Occipital lobe (tissue), 2 donors: ENCODE measurements around the gene ZNF462. TPM values are rescaled to one million over a fixed set of nuclear protein-coding genes. Genes with fewer than 3 reads are reported as not detected.
"Not testable (repeated sequence)": the region's sequence is repeated elsewhere in the genome, so short reads cannot be mapped to it uniquely, and the experiment has no call there.

Experiments used
- DNase-seq: peaks from one replicate; lab custom pipeline; 2025; lab: John Stamatoyannopoulos, UW
- total RNA-seq: library from RNA; depleted of rRNA; stranded (reverse); fragments of >200 nt; gene quantifications from one replicate; pipeline ENCODE4 v1.2.3, GENCODE V29; 2014

The ZNF462 gene
- total RNA-seq, 1 donor from 2014 or later: 163 TPM

DNA sequence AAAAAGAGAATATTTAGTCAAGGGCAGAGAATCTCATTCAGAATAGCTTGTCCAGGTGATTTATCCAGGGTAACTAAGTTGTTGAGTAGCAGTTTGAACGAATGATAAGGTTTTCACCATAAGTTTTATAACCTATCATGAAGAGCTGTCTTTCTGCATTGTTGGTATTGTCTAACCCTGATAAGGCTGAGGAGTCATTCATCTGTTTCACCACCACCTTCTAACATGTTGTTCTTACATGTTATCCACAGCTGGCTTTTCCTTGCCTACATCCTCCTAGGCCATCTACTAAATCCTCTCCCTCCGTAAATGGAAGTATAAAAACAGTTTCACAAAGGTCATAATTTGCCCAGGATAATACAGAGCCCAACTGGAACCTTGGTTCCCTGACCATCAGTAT lies 24.1 kb downstream of the ZNF462 start:
- DNase-seq: no peak

- no peak for DNase-seq
Observed at GRCh38 chr9:106889061-106889590, 26.2 kb downstream of the ZNF462 start.

DNA sequence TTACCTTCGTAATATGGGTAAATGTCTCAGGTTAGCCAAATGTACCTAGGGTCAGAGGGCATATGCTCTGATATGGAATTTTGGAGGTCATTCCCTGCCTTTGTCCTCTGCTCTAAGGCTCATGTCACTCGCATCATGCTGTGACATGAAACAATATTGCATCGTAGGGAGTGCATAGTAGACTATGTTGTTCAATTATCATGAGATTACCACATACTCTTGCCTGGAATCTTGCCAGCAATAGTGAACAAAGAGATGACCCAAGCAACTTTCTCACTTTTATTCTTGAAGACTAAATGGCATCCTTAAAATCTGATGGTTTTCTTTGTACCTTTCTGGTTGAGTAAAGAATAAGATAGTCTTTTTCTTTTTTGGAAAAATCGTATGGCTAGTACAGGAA lies 27.6 kb downstream of the ZNF462 start:
- no peak for DNase-seq

DNA sequence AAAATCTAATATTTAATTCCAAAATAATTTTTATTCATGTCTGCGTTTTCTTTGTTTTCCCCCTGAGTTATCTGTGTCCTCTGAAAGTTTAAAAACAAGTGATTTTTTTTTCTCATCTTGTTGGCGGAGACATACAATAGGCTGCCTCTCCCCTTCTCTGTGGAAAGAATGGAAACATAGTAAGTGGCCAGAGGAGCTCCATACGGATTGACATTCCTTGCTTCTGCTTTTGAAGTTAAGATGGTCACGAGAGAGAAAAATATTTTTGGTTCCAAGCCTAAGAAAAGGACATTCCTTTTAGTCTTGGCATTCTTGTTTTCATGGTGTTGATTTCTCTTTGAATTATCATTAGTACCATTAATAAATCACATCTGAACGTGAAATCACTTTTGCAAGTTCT lies 28.3 kb downstream of the ZNF462 start:
- DNase-seq: no peak

GRCh38 chr9:106892632-106893031 lies 29.7 kb downstream of the ZNF462 start:
- DNase-seq: no peak

DNA sequence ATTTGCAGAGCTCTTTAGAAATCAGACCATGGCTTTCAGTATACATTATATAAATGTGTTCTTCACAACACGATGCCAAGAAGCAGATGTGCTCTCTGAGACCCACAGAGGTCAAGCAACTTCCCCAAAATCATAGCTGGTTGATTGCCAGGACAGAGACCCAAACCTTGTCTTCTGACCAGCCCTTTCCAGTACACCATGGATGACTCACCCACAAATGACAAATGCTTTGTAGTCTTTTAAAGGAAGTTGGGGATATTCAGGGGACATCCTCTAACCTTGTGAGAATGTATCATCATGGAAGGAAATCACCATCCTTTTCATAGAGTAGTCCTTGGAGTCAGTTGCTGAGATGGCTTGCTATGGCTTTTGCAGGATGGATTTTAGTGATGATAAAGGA lies 30.1 kb downstream of the ZNF462 start:
- no peak for DNase-seq

DNA sequence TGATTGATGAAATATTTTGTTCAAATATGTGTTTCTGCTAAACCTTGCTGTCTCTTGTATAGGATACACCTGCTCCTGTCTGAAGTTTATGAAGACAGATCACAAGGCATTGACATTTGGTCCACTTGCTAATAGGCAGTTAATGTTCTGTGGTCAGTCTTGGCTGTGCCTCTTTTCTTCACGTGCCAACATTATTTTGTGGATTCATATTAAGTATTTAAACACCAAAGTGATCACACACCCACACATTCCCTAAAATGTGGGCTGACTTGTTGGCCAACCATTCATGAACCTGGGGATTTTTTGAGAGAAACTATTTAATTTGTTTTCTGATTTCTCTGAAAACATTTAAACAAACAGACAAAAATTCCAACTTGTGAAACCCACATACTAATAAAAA lies 33.7 kb downstream of the ZNF462 start:
- no peak for DNase-seq

DNA sequence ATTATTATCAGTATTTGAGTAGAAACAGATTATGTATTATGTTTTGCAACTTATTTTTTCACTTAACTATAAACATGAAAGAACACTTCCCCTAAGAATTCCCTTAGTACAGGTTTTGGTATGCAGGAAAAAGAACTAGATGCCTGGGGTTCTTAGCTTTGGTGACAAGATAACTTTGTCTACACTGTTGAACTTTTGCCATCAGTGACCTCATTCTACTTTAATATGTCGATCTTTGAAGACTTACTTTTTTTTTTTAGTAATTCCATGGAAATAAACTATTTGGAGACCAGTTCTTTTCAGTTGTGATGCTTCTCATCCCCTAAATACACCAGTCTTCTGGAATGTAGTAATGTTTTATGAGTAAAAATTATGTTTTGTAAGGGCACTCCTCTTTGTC lies 34.3 kb downstream of the ZNF462 start:
- no peak for DNase-seq

DNA sequence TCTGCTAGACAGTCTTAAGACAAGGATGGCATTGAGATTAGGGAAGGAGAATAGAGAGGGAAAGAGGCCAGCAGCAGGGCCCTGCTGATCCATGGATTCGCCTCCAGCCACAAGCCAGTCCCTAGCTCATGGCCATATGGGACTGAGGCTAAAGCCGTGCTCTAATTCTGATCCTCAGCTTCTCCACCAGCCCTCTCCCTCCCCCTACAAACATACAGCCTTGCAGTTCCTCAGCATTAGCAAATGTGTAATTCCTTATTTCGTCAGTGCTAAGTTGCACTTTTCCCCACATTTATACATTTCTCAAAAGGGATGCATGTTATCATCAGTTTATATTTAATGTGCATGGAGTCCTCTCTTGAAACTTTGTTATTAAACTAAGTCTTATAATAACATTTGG lies 34.8 kb downstream of the ZNF462 start:
- no peak for DNase-seq

DNA sequence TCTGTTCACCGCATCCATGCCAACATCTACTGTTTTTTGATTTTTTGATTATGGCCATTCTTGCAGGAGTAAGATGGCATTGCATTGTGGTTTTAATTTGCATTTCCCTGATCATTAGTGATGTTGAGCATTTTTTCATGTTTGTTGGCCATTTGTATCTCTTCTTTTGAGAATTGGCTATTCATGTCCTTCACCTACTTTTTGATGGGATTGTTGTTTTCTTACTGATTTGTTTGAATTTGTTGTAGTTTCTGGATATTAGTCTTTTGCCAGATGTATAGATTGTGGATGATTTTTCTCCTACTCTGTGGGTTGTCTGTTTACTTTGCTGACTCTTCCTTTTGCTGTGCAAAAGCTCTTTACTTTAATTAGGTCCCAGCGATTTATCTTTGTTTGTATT lies 37.6 kb downstream of the ZNF462 start:
- DNase-seq: not testable (repeated sequence)

- DNase-seq: no peak
Observed at GRCh38 chr9:106906129-106906528, 43.2 kb downstream of the ZNF462 start.

DNA sequence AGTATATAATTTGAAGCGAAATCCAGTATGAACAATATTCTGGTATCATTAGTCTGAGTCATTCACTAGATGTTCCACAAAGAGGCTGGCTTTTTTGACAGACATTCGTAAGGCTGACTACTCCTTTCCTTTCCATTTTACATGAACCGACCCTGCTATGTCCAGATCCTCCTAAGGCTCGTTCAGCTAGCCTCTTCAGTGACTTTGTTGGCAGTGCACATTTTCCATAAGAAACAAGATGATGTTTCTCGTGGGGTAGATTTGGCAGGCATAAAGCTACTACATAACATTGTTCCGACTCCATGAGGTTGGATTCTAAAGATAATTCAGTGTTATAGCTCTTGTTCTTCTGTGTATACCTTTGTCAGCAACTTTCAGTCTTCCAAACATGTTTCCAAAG lies 49.0 kb downstream of the ZNF462 start:
- DNase-seq: no peak

DNA sequence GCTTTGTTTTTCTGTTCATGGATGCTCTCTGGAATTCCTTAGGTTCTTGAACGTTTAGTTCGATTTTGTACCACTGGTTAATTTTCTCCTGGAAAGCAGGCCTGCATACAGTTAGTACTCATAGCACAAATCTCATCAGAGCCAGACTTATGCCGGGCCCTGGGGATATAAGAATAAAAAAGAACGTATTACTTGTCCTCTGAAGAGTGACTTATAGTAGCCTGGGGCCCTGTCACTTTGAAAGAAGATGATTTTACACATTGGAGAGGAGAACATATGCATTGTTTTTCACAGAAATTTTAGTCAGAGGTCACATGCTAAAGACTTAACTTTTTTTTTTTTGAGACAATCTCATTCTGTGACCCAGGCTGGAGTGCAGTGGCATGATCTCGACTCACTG lies 50.3 kb downstream of the ZNF462 start:
- no peak for DNase-seq

- no peak for DNase-seq
Observed at GRCh38 chr9:106915851-106916250, 52.9 kb downstream of the ZNF462 start.

DNA sequence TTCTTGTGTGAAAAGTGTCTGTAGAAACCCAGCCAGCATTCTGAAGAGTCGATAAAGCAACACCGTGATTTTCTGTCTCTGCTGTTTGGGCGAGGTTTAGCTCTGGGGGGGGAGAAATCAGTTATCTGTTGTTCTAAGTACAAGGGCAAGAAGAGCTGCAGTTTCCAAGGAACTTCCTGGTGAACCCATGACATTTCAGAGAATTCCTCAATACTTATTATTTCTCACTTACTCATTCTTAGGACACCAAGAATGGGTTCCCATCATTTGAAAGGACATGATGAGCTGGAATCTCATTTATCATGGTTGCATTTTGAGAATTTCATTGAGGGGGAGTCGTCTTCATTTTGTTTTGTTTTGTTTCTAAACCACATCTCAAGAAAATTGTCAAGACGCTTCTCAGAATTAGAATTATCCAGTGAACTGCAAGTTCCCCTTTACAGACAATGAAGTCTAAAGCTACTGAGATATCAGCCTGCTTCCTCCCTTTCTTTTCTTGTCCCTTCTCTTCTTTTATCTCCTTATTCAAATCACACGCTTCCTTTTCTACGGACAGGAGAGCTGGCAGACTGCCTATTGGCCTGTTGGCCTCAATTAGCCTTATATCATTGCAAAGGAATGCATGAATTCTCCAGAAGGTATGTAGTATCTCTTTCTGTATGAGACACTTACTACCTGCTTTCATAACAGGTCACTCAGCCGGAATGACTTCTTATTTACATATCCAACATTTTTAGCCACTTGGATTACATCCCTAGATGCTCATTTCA lies 53.7 kb downstream of the ZNF462 start:
- DNase-seq: no peak

DNA sequence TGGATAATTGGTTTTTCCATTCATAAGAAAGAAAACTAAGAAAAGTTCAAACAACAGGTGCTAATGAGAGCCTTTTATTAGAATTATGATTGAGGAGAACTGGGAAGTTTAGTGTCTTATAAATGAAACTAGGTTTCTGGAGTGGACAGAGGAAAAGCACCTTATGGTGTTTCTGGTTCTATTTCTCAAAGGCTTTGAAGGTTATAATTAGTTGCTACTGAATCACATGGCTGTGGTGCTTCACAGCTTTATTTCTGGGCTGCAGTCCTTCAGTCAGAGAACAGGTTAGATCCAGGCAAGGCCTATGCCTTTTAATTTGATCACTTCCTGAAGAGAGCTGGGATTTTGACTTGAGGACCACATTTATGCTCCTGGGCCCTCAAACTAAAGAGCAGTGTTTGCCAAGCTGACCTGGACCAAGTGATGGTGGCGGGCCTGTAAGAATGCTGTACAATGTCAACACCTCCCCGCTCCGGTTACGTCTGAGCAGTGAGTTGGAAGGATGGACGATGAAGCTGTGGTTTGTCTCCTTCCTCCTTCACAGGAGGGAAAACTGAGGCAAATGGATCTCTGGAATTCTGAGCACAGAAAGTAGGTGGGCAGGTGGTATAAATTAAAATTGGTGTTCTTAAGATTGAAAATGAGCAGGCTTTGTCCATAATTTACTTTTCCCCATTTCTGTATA lies 56.0 kb downstream of the ZNF462 start:
- no peak for DNase-seq

- no peak for DNase-seq
Observed at GRCh38 chr9:106920091-106920490, 57.1 kb downstream of the ZNF462 start.

DNA sequence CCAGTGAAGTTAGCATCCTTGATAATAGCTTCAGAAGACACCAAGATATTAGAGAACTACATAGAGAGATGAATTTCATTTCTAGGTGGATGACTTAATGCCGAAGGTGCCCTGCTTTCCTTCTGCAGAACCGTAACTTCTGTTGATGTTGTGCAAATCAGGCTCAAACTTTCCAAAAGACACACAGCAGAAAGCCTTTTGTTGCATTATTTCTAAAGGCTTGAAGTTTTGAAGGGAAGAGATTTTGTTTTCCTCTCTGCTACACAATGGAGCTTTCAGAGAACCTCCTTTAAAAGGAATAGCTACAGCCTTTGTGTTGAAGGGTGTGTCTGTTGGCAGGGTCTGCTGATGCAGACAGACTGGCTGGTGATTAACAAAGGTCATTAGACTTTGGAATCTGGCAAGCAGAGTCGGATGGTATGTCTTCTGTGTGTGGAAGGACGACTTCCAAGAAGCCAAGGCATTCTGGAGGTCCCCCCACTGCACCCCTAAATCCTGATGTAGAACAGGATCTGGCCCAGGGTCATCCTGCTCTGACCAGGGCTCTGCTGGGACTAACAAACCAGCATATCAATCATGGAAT lies 57.8 kb downstream of the ZNF462 start:
- peak; percentile 7 for DNase-seq

- peak; percentile 18 for DNase-seq
Observed at GRCh38 chr9:106921341-106921899, 58.5 kb downstream of the ZNF462 start.

DNA sequence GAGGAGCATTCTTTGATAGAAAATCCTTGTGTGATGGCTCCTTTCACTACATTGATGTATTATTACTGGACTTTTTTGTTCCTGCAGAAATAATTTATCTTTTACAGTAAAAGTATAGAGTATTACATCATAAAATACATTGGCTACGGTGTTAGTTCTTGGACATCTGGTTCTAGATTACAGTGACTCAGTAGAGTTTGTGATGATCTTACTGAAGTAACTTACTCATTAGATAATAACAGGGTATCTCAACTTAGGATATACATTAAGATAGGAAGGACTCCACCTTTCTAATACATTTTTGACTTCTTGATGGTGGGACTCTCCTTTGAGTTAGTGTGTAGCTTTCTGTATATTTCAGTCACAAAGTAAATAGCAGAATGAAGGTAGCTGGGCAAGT lies 59.1 kb downstream of the ZNF462 start:
- DNase-seq: no peak

GRCh38 chr9:106925392-106925791 lies 62.4 kb downstream of the ZNF462 start:
- DNase-seq: no peak

GRCh38 chr9:106927916-106928315 lies 65.0 kb downstream of the ZNF462 start:
- no peak for DNase-seq
